GM12878 (cell line): Measurements from ENCODE around the gene FANCF.

Experiments used
- ATF3 ChIP-seq: IDR thresholded peaks from 2 replicates; pipeline ENCODE4 v1.6.1; 2011; ENCODE audit warnings: low read depth, mild to moderate bottlenecking, low read length, moderate library complexity, borderline replicate concordance; ENCODE audit errors: extremely low read depth
- CBFB ChIP-seq: IDR thresholded peaks from 2 replicates; pipeline ENCODE4 v1.6.1; 2016; ENCODE audit warnings: antibody characterized with exemption, low read depth
- CTCF ChIP-seq, 3 experiments: IDR thresholded peaks in 2 of 3; conservative IDR thresholded peaks in 1 of 3; 2 replicates each; pipeline ENCODE4 v1.5.1; 2011; ENCODE audit warnings: low read depth in 3 of 3, low read length in 3 of 3, mild to moderate bottlenecking in 3 of 3, control low read depth in 2 of 3, moderate library complexity in 2 of 3, inconsistent platforms in 1 of 3, mixed read lengths in 1 of 3; ENCODE audit not compliant: control insufficient read depth in 2 of 3, insufficient read depth in 1 of 3; ENCODE audit errors: extremely low read depth in 1 of 3
- E2F8 ChIP-seq: fragments of 450-650 bp; IDR thresholded peaks from 2 replicates; pipeline ENCODE4 v1.6.1; 2018; ENCODE audit warnings: mild to moderate bottlenecking, low read depth, moderate library complexity; ENCODE audit not compliant: partially characterized antibody
- EGR1 ChIP-seq, 2 experiments: IDR thresholded peaks; 1 replicate in 1 of 2; 2 replicates in 1 of 2; pipeline ENCODE4 v1.6.1; 2011 to 2012; ENCODE audit warnings: low read depth in 2 of 2, low read length in 2 of 2, borderline replicate concordance in 1 of 2, mild to moderate bottlenecking in 1 of 2, moderate library complexity in 1 of 2
- JUNB ChIP-seq: IDR thresholded peaks from 2 replicates; pipeline ENCODE4 v1.6.1; 2016; ENCODE audit warnings: antibody characterized with exemption, mild to moderate bottlenecking
- KLF5 ChIP-seq: fragments of 450-650 bp; IDR thresholded peaks from 2 replicates; pipeline ENCODE4 v1.6.1; 2014; ENCODE audit warnings: mild to moderate bottlenecking; ENCODE audit not compliant: partially characterized antibody
- NKRF ChIP-seq: fragments of 450-650 bp; conservative IDR thresholded peaks from 2 replicates; pipeline ENCODE4 v1.6.1; 2017; ENCODE audit warnings: mild to moderate bottlenecking, moderate library complexity
- REST ChIP-seq: IDR thresholded peaks from 2 replicates; pipeline ENCODE4 v1.6.1; 2012; ENCODE audit warnings: mild to moderate bottlenecking, low read depth, low read length
- USF2 ChIP-seq: IDR thresholded peaks from 2 replicates; pipeline ENCODE4 v1.6.1; 2011; ENCODE audit warnings: low read depth, low read length, improper control_type of control experiment, borderline replicate concordance

GRCh38 chr11:22583963-22584492, 41.6 kb downstream of the FANCF start:
- TF ChIP-seq ATF3 (no peak), E2F8 (no peak), REST (no peak), USF2 (no peak), CBFB (no peak), NKRF (no peak), CTCF (IDR thresholded peaks at IDR 0.05 in 2 of 3, conservative IDR thresholded peaks at IDR 0.05 in 1 of 3; ENCODE audit: control insufficient read depth in 2 of 3, extremely low read depth in 1 of 3, insufficient read depth in 1 of 3, low read depth in 3 of 3, low read length in 3 of 3) (no peak), KLF5 (no peak), EGR1 (IDR thresholded peaks at IDR 0.05; ENCODE audit: borderline replicate concordance in 1 of 2, low read depth in 2 of 2, low read length in 2 of 2) (no peak), JUNB (no peak)
